ENCODE results near the gene KCNT1.

The KCNT1 gene

GRCh38 chr9:135785013-135785575 is 83.1 kb downstream of the KCNT1 start:
- no peak overlapping the region for H3K4me3 ChIP-seq (replicated peaks; ENCODE audit: low read depth, low read length)
- DNase-seq (ENCODE audit: low read depth), result no peak
- TF ChIP-seq, protein P1, sequence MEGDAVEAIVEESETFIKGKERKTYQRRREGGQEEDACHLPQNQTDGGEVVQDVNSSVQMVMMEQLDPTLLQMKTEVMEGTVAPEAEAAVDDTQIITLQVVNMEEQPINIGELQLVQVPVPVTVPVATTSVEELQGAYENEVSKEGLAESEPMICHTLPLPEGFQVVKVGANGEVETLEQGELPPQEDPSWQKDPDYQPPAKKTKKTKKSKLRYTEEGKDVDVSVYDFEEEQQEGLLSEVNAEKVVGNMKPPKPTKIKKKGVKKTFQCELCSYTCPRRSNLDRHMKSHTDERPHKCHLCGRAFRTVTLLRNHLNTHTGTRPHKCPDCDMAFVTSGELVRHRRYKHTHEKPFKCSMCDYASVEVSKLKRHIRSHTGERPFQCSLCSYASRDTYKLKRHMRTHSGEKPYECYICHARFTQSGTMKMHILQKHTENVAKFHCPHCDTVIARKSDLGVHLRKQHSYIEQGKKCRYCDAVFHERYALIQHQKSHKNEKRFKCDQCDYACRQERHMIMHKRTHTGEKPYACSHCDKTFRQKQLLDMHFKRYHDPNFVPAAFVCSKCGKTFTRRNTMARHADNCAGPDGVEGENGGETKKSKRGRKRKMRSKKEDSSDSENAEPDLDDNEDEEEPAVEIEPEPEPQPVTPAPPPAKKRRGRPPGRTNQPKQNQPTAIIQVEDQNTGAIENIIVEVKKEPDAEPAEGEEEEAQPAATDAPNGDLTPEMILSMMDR (IDR thresholded peaks at IDR 0.05; ENCODE audit: low read length, missing control alignments), result no peak

GRCh38 chr9:135786146-135786690 is 84.2 kb downstream of the KCNT1 start:
- no peak overlapping the region for H3K4me3 ChIP-seq (replicated peaks; ENCODE audit: low read depth, low read length)
- TF ChIP-seq, protein P1 (IDR thresholded peaks at IDR 0.05; ENCODE audit: low read length, missing control alignments), result no peak
- DNase-seq (ENCODE audit: low read depth), result no peak

- H3K4me3 ChIP-seq (replicated peaks; ENCODE audit: low read depth, low read length), result no peak overlapping the region
- DNase-seq (ENCODE audit: low read depth), result no peak
- TF ChIP-seq, protein P1 (IDR thresholded peaks at IDR 0.05; ENCODE audit: low read length, missing control alignments), result no peak
Observed at GRCh38 chr9:135787317-135787716, 85.3 kb downstream of the KCNT1 start.

- no peak overlapping the region for H3K4me3 ChIP-seq (replicated peaks; ENCODE audit: low read depth, low read length)
- no peak for DNase-seq (ENCODE audit: low read depth)
- TF ChIP-seq, protein P1 (IDR thresholded peaks at IDR 0.05; ENCODE audit: low read length, missing control alignments), result no peak
Observed at GRCh38 chr9:135787776-135788575, 86.0 kb downstream of the KCNT1 start.

DNA sequence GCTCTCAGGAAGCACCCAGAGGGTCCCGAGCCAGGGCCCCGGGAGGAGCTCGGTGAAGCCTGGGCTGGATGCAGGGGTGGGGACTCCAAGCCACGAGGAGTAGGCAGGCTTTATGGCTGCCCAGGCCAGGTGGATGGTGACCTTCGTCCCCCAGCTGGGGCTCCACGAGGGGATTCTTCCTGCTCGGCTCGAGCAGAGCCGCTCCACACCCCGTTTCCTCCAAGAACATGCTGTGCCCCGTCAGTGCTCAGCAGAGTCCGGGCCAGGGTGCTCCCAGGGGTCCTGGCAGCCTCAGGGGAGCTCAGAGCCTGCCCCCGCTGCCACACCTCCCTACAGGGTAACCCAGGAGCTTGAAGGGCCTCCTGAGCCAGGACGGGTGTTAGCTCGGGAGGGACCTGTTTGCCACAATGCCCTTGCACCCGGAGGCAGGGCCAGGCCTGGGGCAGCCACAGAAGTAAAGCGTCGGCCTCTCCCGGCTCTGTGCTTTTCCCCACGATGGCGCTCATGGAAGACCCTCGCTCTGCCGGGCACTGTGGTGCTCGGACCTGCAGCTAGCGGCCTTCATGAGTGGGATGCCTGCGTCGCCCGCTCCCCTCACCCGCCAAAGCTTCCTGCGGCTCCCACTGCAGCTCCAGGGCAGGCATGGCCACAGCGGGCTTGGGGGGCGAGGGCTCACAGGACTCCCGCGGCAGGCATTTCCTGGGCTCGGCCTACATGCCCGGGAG is 86.8 kb downstream of the KCNT1 start:
- no peak for DNase-seq (ENCODE audit: low read depth)
- TF ChIP-seq, protein P1 (IDR thresholded peaks at IDR 0.05; ENCODE audit: low read length, missing control alignments), result no peak
- H3K4me3 ChIP-seq (replicated peaks; ENCODE audit: low read depth, low read length), result no peak overlapping the region

DNA sequence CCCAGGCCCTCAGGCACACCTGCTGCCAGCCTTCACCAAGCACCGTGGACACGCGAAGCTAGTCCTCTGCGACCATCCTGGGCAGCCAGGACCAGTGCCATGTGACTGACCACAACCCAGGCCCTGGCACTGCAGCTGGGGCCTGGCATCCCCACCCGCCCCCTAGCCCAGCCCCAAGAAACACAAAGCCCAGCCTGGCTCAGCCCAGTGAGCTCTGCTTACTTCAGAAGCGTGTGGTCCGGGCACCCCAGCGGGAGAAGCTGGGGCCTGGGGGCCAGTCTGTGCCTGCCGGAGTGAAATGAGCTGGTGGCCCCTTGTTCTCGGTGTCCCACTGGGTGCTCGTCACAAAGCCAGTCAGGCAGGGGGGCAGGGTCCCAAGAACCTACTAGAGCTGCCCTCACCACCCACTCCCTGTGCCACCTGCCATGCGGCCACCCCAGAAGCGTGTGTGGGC is 87.9 kb downstream of the KCNT1 start:
- H3K4me3 ChIP-seq (replicated peaks; ENCODE audit: low read depth, low read length), result no peak overlapping the region
- DNase-seq (ENCODE audit: low read depth), result no peak
- TF ChIP-seq, protein P1 (IDR thresholded peaks at IDR 0.05; ENCODE audit: low read length, missing control alignments), result no peak
